Activated CD8-positive, alpha-beta memory T cell treated with anti-CD3 and anti-CD28 coated beads, Interleukin-2, amount 50 U/mL, for 24 hours (primary cell): ENCODE measurements around the gene SELPLG.
"Not testable (repeated sequence)": the region's sequence is repeated elsewhere in the genome, so short reads cannot be mapped to it uniquely, and the experiment has no call there.

Source experiments
- DNase-seq: peaks from one replicate; pipeline ENCODE4 v3.0.0-alpha.2; 2020; ENCODE audit errors: extremely low read depth

Gene SELPLG

DNA sequence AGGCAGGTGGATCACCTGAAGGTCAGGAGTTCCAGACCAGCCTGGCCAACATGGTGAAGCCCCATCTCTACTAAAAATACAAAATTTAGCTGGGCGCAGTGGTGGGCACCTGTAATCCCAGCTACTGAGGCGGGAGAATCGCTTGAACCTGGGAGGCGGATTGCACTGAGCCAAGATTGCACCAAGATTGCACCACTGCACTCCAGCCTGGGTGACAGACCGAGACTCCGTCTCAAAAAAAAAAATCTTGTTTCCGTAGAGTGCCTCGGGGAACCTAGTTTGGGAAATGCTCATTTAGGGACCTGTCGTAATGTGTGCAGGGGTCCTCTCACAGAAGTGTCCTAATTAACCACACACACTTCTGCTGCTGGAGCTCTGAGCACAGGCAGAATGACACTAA, 43.2 kb downstream of the SELPLG start:
- DNase-seq, result not testable (repeated sequence)

DNA sequence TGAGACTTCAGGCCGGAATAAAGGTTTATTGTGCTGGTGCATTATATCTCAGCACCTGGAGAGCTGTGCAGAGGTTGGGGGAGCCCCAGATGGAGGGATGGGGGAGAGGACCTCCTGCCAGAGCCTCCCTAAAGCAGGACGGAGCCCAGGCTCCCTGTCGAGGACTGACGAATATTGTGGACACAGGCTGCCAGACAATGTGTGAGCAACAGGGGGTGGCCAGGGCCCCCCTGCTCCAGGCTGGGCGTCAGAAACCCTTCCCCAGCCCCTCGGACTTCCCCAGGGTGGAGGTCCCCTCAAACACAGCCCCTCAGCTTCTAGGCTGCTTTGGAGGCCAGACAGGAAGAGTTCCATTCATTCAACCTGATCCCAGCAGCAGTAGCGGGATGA, 43.9 kb downstream of the SELPLG start:
- no peak for DNase-seq

- no peak for DNase-seq
Observed at GRCh38 chr12:108589028-108589839, 44.5 kb downstream of the SELPLG start.

- no peak for DNase-seq
Observed at GRCh38 chr12:108587826-108588225, 45.9 kb downstream of the SELPLG start.

DNA sequence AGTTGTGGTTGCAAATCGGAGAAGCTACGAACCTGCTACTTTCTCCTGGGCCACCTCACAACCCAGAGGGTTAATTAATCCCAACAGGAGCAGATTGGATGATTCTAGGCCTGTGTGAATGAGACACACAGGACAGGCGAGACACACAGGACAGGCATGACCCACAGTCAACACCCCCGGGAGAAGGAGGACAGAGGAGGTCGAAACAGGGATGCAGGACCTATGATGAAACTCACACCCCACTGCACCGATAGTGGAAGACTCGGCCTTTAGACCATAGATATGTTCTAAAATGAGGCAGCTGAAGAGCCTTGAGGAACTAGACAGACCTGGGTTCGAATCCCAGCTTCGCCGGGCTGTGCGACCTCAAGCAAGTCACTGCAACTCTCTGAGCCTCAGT, 47.4 kb downstream of the SELPLG start:
- DNase-seq, result no peak

DNA sequence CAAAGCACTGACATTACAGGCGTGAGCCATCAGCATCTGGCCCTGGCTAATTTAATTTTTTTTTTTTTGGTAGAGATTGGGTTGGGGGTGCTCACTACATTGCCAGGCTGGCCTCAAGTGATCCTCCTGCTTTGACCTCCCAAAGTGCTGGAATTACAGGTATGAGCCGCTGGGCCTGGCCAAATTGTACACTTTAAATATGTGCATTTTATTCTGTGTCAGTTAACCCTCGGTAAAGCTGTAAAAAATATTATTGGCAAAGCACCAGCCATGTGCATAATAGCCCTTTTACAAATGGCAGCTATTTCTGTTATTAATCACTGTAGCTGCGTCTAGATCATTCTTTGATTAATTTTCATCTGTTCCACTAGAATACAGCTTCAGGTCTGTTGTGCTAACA, 47.8 kb downstream of the SELPLG start:
- DNase-seq, result no peak

DNA sequence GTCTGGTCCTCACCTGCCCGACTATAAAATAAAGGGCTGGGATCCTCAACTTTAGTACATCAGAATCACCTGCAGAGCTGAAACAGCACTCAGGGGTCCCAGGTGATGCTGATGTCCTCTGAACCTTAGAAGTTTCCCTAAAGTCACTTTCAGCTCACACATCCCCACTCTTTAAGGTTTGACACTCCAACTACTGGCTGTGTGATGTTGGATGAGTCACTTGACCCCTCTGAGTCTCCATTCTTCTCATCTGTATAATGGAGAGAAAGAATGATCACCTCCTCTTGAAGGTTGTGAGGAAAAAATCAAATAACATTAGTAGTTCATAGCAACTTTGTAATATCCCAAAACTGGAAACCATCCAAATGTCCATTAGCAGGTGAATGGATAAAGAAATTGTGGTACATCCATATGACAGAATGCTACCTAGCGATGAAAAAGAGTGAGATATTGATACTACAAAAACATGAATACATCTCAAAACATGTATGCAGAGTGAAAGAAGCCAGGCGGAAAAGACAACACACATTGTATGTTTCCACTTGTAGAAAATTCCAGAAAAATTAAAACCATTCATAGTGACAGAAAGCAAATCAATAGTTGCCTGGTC, 49.1 kb downstream of the SELPLG start:
- DNase-seq, result no peak

- no peak for DNase-seq
Observed at GRCh38 chr12:108583991-108584390, 49.7 kb downstream of the SELPLG start.

DNA sequence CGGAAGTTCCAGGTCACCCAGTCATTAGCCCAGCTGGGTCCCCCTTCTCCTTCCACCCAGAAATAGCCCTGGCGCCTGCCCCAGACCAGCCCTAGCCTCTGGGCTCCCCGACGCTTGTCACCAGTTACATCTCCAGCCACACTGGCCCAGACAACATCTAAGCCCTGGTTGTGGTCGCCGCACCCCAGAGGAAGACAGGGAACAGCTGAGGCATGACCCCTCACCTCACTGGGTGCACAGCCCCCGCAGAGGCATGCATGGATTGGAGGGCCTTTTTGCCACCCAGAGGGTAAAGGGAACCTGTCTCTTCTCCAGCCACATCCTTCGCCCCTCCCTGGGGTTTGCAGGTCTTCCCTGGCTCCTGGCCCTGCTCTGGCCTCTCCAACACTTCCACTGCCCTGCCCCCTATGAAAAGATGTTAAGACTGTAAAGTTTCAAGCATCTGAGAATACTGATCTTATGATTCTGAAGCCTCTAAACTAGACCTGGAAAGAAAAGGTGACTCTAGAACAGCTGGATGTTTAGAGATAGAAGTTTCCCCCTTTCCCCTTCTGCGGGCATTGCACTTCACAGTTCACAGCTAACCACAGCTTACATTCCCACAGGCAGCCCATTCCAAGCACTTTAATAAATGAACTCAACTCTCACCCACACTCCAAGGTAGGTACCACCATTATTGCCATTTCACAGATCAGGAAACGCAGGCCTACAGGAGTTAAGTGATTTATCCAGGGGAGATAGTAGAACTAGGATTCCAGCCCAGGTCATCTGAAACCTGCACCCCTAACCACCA, 50.5 kb downstream of the SELPLG start:
- DNase-seq, result no peak

GRCh38 chr12:108582509-108582908, 51.2 kb downstream of the SELPLG start:
- DNase-seq, result no peak

GRCh38 chr12:108581311-108582227, 52.1 kb downstream of the SELPLG start:
- no peak for DNase-seq

GRCh38 chr12:108580531-108580930, 53.2 kb downstream of the SELPLG start:
- no peak for DNase-seq

- DNase-seq, result no peak
Observed at GRCh38 chr12:108578813-108579212, 54.9 kb downstream of the SELPLG start.

GRCh38 chr12:108578264-108578663, 55.4 kb downstream of the SELPLG start:
- no peak for DNase-seq

DNA sequence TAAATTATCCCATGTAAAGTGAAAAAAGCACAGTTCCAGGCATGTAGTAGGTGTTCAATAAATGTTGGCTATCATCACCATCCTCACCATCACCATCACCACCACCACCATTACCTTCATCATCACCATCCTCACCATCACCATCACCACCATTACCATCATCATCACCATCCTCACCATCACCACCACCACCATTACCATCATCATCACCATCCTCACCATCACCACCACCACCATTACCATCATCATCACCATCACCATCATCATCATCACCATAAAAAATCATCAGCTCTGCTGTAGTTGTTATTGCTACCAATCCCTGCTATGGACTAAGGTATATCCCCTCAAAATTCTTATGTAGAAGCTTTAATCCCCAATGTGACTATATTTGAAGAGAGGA, 56.2 kb downstream of the SELPLG start:
- no peak for DNase-seq

- no peak for DNase-seq
Observed at GRCh38 chr12:108576660-108577234, 56.9 kb downstream of the SELPLG start.

DNA sequence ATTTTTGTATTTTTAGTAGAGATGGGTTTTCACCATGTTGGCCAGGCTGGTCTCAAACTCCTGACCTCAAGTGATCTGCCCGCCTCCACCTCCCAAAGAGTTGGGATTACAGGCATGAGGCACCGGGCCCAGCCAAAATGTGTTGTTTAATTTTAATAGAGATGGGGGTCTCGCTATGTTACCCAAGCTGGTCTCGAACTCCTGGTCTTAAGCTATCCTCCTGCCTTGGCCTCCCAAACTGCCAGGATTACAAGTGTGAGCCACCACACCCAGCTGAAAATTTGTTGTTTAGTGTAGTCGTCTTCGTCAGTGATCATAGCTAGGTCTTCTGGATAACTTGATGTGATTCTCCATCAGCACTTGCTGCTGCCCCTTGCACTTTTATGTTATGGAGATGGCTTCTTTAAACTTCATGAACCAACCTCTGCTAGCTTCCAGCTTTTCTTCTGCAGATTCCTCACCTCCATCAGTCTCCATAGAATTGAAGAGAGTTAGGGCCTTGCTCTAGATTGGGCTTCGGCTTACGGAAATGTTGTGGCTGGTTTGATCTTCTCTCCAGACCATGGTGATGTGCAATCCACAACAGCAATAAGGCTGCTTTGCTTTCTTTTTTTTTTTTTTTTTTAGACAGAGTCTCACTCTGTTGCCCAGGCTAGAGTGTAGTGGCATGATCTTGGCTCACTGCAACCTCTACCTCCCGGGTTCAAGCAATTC, 58.3 kb downstream of the SELPLG start:
- no peak for DNase-seq

DNA sequence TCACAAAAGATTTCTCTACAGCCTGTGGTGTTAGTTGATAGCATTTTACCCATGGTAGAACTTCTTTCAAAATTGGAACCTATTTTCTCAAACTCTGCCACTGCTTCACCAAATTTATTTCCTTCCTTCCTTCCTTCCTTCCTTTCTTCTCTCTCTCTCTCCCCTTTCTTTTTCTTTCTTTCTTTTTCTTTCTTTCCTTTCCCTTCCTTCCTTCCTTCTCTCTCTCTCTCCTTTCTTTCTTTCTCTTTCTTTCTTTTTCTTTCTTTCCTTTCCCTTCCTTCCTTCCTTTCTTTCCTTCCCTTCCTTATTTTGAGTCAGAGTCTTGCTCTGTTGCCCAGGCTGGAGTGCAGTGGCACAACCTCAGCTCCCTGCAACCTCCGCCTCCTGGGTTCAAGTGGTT, 59.4 kb downstream of the SELPLG start:
- not testable (repeated sequence) for DNase-seq

DNA sequence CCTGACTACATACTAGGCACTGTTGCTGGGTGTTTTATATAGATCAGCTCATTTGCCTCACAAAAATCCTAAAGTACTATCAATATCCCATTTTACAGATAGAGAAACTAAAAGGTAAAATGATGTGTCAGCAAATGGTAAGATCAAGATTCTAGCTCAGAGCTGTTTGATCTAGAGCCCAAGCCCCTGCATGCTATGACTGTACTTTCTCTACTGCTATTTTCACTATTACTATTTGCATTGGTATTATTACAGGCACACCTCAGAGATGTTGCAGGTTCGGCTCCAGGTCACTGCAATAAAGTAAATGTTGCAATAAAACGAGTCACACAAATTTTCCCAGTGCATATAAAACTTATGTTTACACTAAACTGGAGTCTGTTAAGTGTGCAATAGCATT, 60.4 kb downstream of the SELPLG start:
- no peak for DNase-seq

- DNase-seq, result no peak
Observed at GRCh38 chr12:108572166-108572790, 61.4 kb downstream of the SELPLG start.
